GM12872 (cell line): ENCODE data around the gene SORCS2.

Source experiments
- CTCF ChIP-seq: IDR thresholded peaks from 3 replicates; pipeline ENCODE4 v1.5.1; 2011; ENCODE audit warnings: low read depth, mild to moderate bottlenecking, low read length, moderate library complexity; ENCODE audit not compliant: insufficient read depth

SORCS2 gene

GRCh38 chr4:7709431-7709830 lies 517.1 kb downstream of the SORCS2 start:
- no peak for TF ChIP-seq CTCF

GRCh38 chr4:7710126-7710525 lies 517.8 kb downstream of the SORCS2 start:
- no peak for TF ChIP-seq CTCF

DNA sequence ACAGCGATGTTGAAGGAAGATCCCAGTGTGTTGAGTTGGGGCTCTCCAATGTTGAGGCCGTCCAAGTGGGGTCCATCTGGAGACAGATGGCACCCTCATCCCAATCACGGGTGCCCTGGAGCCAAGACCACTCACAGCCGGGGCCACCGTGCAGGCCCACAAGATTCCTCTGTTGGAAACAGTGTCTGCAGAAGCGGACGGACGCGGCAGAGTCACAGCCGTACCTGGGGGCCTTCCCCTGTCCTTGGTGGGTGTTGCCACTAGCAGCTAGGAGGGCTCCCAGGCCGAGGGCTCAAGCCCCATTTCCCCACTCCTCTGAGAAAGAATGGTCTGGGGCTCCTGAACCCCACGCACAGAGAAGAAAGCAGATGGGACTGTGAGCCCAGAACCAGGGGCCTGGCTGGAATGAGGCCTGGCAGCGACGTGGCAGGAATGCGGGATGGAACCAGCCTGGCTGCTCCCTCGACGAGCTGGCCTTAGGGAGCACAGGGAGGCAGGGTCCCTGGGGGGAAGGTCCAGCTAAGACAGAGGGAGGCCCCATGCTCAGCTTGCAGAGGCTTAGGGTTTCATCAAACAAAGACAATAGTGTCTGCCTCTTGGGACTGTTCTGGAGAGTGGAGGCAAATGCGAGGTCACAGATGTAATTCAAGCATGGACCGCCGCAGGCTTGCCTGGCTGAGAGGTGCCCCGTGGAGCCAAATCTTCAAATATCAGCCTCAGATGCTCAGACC lies 518.4 kb downstream of the SORCS2 start:
- TF ChIP-seq CTCF, result no peak

DNA sequence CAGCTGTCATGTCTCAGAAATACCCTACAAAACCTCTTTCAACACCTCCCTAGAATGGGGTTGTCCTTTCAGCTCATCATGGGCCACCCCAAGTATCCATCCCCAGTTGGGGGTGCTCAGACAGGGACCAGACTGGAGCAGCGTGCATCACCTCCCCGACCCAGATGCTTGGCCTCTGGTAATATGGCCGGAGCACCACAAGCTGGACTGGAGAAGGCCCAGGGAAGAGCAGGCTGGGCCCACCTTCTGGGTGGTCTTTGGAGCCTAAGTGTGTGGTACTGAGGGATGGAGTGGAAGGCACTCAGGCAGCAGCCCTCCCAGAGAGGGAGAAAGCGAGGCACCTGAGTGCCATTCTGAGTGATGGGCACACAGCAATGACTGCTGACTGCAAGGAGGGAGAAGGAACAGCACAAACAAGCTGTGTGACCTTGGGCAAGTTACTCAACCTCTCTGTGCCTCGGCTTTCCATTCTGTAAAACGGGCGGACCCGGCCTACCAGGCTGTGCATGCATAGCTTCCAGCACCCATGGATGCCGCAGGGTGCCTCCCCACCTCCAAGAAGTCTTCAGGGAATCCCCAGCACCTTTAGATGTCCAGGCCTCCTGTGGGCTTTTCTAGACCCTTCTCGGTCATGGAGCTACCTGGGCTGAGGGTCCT lies 519.1 kb downstream of the SORCS2 start:
- no peak for TF ChIP-seq CTCF

GRCh38 chr4:7712021-7712671 lies 519.8 kb downstream of the SORCS2 start:
- TF ChIP-seq CTCF, result no peak

DNA sequence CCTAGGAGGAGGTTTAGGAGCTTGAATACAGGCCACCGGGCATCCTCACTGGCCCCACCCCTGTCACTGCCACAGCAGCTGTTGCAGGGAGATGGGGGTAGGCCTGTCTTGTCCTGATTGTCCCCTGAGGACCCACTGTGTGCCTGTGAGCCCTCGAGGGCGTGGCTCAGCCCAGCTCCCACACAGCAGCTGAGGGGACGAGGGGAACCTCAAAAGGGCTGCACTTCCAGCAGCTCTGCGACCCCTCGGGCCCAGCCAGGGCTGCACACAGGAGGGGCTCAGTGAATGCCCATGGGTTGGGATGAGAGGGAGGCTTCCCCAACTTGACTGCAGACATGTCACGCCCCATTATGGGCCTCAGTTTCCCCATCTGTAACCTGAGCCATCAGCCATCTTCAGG lies 521.4 kb downstream of the SORCS2 start:
- TF ChIP-seq CTCF, result no peak

GRCh38 chr4:7714176-7714575 lies 521.8 kb downstream of the SORCS2 start:
- TF ChIP-seq CTCF, result no peak
